Esophagus (tissue), 2 donors: ENCODE measurements around the gene TMPRSS3. TPM values are rescaled to one million over a fixed set of nuclear protein-coding genes. Genes with fewer than 3 reads are reported as not detected.

ENCODE experiments used
- H3K27ac ChIP-seq, 2 donors: one replicate each; pipeline ENCODE4 v1.5.1; 2013; ENCODE audit warnings: low read depth in 2 of 2, mild to moderate bottlenecking in 2 of 2, inconsistent platforms in 1 of 2, low read length in 1 of 2, moderate library complexity in 1 of 2
- H3K27me3 ChIP-seq, 2 donors: one replicate each; pipeline ENCODE4 v1.6.1; 2013; ENCODE audit warnings: low read length in 2 of 2, control low read depth in 1 of 2, mild to moderate bottlenecking in 1 of 2; ENCODE audit not compliant: insufficient read depth in 2 of 2, control insufficient read depth in 1 of 2
- H3K36me3 ChIP-seq, 2 donors: one replicate each; pipeline ENCODE4 v1.6.1; 2013; ENCODE audit warnings: low read length in 1 of 2; ENCODE audit not compliant: control insufficient read depth in 2 of 2, insufficient read depth in 2 of 2
- H3K4me1 ChIP-seq, 2 donors: one replicate each; pipeline ENCODE4 v1.6.1; 2013; ENCODE audit warnings: low read length in 1 of 2; ENCODE audit not compliant: control insufficient read depth in 2 of 2, insufficient read depth in 2 of 2
- H3K4me3 ChIP-seq, 2 donors: one replicate each; pipeline ENCODE4 v1.5.1; 2013; ENCODE audit warnings: low read length in 2 of 2, mild to moderate bottlenecking in 2 of 2, low read depth in 1 of 2, moderate library complexity in 1 of 2
- H3K9me3 ChIP-seq, 2 donors: one replicate each; pipeline ENCODE4 v1.6.1; 2013; ENCODE audit warnings: mild to moderate bottlenecking in 2 of 2, low read depth in 1 of 2, low read length in 1 of 2, moderate library complexity in 1 of 2; ENCODE audit not compliant: control insufficient read depth in 2 of 2, insufficient read depth in 1 of 2
- WGBS, 2 donors: extraction: QIAGEN DNeasy Blood & Tissue Kit; methylation state at CpG; one replicate each; pipeline ENCODE4 v1.1.7; 2013; 5-methylcytosine and 5-hydroxymethylcytosine counted together
- polyA plus RNA-seq, 2 donors: library from polyadenylated mRNA; stranded (reverse); fragments of 200-250 nt; gene quantifications; one replicate each; pipeline ENCODE4 v1.2.3, GENCODE V29; 2013
- donor health status: healthy with polysubstance abuse.
- donor health status: Bipolar disorder and iron deficiency.

Gene TMPRSS3
- polyA plus RNA-seq, 2 donors: 0.06 to 0.08 TPM

DNA sequence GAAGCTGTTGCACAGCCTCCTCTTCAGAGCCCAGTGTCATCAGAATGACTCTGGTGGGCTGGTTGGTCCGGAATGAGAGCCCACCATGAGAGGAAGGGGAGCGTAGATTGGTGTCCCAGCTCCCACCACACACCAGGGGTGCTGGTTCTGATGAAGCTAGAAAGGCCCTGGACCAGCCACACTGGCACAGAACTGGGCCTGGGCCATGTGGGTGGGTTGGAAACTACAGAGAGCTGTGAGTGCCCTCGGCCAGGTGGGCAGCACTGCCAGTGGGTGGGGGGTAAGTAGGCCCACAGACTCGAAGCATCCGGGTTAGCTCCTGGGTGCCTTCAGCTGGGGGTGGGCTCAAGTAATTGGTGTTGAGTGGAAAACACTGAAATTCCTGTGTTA is 17.9 kb downstream of the TMPRSS3 start:
- WGBS, 2 donors: 85 to 94% methylated on average over 5 of the region's 5 CpGs
- Histone ChIP-seq H3K27me3 (no peaks in the 10 kb centered on the region), H3K4me3 (no peak overlapping the region), H3K4me1 (no peaks in the 10 kb centered on the region), H3K36me3 (no peaks in the 10 kb centered on the region), H3K9me3 (peaks cover 0 to 9% of the 10 kb centered on the region in 2 donors), H3K27ac (no peak overlapping the region)

GRCh38 chr21:42377211-42377950 is 18.5 kb downstream of the TMPRSS3 start:
- Histone ChIP-seq H3K27me3 (no peaks in the 10 kb centered on the region), H3K36me3 (no peaks in the 10 kb centered on the region), H3K27ac (no peak overlapping the region), H3K4me1 (no peaks in the 10 kb centered on the region), H3K4me3 (no peak overlapping the region), H3K9me3 (peaks cover 0 to 5% of the 10 kb centered on the region in 2 donors)
- WGBS, 2 donors: 81 to 86% methylated on average over 24 of the region's 24 CpGs

DNA sequence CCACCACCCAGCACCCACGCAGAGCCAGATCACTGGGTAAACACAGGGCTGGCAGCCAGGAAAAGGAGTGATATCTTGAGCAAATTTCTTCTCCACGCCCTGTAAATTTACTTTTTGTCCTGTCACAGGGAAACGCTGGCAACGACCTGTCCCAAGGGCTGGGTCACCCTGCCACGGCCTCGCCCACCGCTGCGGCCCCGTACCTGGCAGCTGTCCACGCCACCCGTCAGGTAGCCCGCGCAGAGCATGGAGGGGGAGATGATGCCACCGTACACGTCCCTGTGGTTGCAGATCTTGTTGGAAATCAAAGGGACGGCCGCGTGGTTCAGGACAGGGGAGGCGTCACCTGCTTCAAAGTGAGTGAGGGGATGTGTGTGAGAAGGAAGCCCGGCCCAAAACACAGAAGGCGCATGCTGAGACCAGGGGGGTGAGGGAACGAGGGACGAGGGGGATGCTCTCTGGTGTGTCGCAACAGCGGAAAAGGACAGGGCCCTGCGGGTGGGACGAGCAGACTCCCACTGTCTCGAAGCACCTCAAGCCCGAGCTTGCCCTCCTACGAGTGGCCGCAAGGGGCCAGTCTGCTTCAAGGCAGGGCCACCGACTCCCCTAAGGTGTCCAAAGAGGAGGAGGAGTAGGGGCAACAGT is 19.4 kb downstream of the TMPRSS3 start:
- WGBS, 2 donors: 54 to 55% methylated on average over 30 to 32 of the region's 32 CpGs
- Histone ChIP-seq H3K36me3 (no peaks in the 10 kb centered on the region), H3K4me1 (no peaks in the 10 kb centered on the region), H3K27ac (no peak overlapping the region), H3K9me3 (peaks cover 0 to 3% of the 10 kb centered on the region in 2 donors), H3K4me3 (no peak overlapping the region), H3K27me3 (no peaks in the 10 kb centered on the region)

GRCh38 chr21:42375966-42376337 is 19.9 kb downstream of the TMPRSS3 start:
- H3K36me3 ChIP-seq: no peaks in the 10 kb centered on the region
- 77 to 88% methylated on average over 3 of the region's 3 CpGs for WGBS, 2 donors
- peaks cover 0 to 3% of the 10 kb centered on the region in 2 donors for H3K9me3 ChIP-seq
- no peaks in the 10 kb centered on the region for H3K4me1 ChIP-seq
- H3K27me3 ChIP-seq: no peaks in the 10 kb centered on the region
- H3K27ac ChIP-seq: no peak overlapping the region
- no peak overlapping the region for H3K4me3 ChIP-seq

- Histone ChIP-seq H3K4me3 (no peak overlapping the region), H3K27ac (no peak overlapping the region), H3K36me3 (no peaks in the 10 kb centered on the region), H3K27me3 (no peaks in the 10 kb centered on the region), H3K9me3 (peaks cover 0 to 3% of the 10 kb centered on the region in 2 donors), H3K4me1 (no peaks in the 10 kb centered on the region)
- WGBS, 2 donors: 70 to 74% methylated on average over 11 of the region's 11 CpGs
These were observed 20.3 kb downstream of the TMPRSS3 start for GRCh38 chr21:42375506-42375905.

GRCh38 chr21:42374864-42375499 is 20.9 kb downstream of the TMPRSS3 start:
- WGBS, 2 donors: 27 to 36% methylated on average over 21 to 23 of the region's 23 CpGs
- no peak overlapping the region for H3K27ac ChIP-seq
- H3K4me3 ChIP-seq: no peak overlapping the region
- H3K36me3 ChIP-seq: no peaks in the 10 kb centered on the region
- H3K27me3 ChIP-seq: no peaks in the 10 kb centered on the region
- H3K9me3 ChIP-seq: peaks cover 0 to 3% of the 10 kb centered on the region in 2 donors
- no peaks in the 10 kb centered on the region for H3K4me1 ChIP-seq

DNA sequence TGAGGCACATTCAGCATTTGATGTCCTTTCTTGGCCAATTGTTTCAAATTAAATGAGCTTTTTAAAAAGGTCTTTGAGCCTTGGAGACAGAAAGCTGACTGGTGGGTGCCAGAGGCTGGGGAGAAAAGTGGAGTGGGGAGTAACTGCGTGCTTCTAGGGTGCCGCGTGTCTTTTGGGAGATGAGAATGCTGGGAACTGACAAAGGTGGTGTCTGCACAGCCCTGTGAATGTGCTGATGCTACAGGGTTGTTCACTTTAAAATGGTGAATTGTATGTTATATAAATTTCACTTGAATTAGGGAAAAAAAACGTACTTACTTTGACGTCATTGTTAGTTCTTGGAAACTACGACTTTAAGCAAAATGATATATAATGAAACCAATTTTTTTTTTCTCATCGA is 21.4 kb downstream of the TMPRSS3 start:
- Histone ChIP-seq H3K4me1 (no peaks in the 10 kb centered on the region), H3K4me3 (no peak overlapping the region), H3K27ac (no peak overlapping the region), H3K9me3 (peaks cover 0 to 3% of the 10 kb centered on the region in 2 donors), H3K36me3 (no peaks in the 10 kb centered on the region), H3K27me3 (no peaks in the 10 kb centered on the region)
- WGBS, 2 donors: 50 to 63% methylated on average over 7 of the region's 7 CpGs

DNA sequence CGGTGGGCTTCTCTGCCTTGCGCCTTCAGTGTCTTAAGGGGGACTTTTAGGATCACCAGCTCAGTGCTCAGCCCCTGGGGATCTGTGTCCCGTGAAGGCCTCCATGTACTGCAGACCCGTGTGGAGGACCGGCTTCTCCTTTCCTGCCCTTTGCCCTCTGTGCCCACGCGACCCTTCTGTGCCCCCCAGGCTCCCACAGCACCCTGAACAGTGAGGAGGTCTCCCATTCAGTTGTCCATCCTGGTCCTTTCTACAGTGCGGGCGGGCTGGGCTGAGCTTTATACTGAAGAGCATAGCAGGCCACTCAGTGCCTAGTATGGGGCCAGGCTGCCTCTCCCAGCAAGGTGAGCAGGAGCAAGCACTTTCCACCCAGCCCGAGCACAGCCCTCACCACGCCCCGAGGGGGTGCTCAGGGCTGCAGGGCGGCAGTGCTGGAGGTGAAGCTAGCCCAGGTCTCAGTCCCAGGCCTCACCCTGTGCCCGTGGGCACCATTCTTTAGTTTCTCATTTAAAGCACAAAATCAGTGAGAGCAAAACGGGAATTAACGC is 21.9 kb downstream of the TMPRSS3 start:
- Histone ChIP-seq H3K36me3 (no peaks in the 10 kb centered on the region), H3K9me3 (peaks cover 0 to 3% of the 10 kb centered on the region in 2 donors), H3K4me3 (no peak overlapping the region), H3K4me1 (no peaks in the 10 kb centered on the region), H3K27ac (no peak overlapping the region), H3K27me3 (no peaks in the 10 kb centered on the region)
- WGBS, 2 donors: 72 to 81% methylated on average over 16 of the region's 16 CpGs

DNA sequence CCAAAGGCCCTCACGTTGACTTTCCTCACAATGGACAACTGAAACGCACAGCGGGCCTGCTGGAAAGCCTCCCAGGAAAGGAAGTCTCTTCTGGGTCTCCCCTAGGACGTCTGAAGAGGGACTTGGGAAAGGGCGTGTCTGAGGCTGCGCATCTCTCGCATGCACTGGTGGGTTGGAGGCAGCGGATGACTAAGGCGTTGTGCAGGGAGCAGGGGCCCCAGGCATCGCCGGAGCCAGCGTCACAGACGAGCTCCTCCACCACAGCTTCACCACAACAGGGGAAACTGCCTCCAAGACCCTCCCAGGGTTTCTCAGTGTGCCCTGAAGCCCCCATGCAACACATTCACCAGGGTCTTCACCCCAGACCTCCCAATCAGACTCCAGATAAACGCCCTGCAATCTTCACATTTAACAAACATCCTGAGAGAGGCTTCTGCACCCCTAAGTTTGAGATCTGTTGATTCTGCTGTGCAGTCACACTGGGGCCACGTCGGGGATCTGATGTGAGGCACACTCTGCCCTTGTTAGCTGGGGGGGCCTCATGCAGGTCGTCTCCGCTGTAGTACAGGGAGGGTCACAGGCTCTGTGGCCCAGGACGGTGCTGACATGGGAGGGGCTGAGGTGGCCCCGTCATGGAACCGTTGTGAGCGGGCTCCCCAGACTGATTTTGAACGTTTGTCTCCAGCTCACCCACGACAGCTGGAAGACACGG is 22.5 kb downstream of the TMPRSS3 start:
- no peaks in the 10 kb centered on the region for H3K36me3 ChIP-seq
- H3K9me3 ChIP-seq: peaks cover 0 to 3% of the 10 kb centered on the region in 2 donors
- H3K4me1 ChIP-seq: no peaks in the 10 kb centered on the region
- no peak overlapping the region for H3K27ac ChIP-seq
- WGBS, 2 donors: 78 to 79% methylated on average over 25 of the region's 25 CpGs
- H3K4me3 ChIP-seq: no peak overlapping the region
- H3K27me3 ChIP-seq: no peaks in the 10 kb centered on the region
